ENCODE data around the gene ATP5F1B. TPM values are rescaled to one million over a fixed set of nuclear protein-coding genes. Genes with fewer than 3 reads are reported as not detected.
A peak's percentile ranks its signal among the peaks of the same experiment; 100 is the strongest.

Gene ATP5F1B
- total RNA-seq, 3 donors from 2014 or later, result 874 to 1,329 (median 1,265) TPM

DNA sequence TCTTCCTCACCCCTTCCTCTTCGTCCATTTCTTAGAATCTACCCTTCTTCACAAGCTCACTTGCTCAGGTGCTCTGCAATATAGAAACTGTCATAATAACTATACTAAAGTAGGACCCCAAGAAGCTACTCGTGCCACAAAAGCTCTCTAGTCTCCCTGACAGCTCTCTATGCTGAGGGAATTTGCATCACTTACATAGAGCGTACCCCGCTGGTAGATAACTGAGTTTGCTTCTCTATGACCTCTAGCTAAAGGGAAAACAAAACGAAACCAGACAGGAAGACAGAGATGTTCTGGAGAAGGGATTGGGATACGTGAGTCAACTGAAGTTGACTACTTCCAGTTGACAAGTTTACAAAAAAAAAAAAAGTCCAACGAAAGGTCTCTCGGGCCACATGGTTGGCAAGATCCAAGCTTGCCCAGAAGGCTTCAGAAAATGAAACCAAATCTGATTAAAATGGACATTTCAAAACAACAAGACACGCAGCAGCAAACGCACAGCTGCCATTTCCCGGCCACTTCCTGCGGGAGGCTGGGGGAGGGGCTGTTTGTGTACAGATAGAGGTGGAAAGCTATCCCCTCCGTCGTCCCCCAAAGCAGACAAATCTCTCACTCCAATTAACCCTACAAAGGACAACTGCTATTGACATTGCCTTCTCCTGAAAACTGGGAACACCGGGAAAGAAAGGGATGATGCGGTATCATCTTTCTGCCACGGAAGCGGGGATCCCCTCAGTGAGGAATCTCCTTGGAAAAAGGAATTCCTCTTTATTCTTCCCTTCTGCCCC lies 16.9 kb downstream of the ATP5F1B start:
- ATAC-seq (peak; percentile 37), DNase-seq (peak; percentile 78 to 85 (median 84))
- Histone ChIP-seq H3K36me3 (ENCODE audit: low read depth) (no peaks in the 10 kb centered on the region), H3K4me1 (ENCODE audit: low read depth) (peaks cover 38% of the 10 kb centered on the region), H3K4me3 (peak overlapping the region; percentile 96), H3K9me3 (no peaks in the 10 kb centered on the region)
- intact Hi-C loops (cut with DNase I, micrococcal nuclease), result no loop called here
- TF ChIP-seq, protein P1, sequence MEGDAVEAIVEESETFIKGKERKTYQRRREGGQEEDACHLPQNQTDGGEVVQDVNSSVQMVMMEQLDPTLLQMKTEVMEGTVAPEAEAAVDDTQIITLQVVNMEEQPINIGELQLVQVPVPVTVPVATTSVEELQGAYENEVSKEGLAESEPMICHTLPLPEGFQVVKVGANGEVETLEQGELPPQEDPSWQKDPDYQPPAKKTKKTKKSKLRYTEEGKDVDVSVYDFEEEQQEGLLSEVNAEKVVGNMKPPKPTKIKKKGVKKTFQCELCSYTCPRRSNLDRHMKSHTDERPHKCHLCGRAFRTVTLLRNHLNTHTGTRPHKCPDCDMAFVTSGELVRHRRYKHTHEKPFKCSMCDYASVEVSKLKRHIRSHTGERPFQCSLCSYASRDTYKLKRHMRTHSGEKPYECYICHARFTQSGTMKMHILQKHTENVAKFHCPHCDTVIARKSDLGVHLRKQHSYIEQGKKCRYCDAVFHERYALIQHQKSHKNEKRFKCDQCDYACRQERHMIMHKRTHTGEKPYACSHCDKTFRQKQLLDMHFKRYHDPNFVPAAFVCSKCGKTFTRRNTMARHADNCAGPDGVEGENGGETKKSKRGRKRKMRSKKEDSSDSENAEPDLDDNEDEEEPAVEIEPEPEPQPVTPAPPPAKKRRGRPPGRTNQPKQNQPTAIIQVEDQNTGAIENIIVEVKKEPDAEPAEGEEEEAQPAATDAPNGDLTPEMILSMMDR (IDR thresholded peaks at IDR 0.05), result no peak

DNA sequence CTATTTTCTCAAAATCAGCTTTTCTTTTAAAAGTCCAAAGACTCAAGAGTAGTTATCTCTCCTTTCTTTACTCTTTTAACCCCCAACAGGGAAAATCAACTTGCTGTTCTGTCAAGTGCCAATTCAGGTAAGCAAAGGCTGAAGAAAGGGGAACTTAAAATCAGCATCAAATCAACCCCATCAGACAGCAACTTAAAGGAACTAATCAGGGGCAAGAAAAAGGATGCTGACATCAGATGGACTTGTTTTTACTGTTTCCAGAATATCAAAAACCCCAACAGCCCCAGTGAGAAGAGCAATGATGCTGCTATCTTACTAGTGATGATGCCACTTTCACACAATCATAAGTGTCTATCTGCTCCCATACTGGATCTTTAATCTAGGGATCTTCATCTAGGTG lies 19.1 kb downstream of the ATP5F1B start:
- TF ChIP-seq, protein P1 (IDR thresholded peaks at IDR 0.05), result no peak
- intact Hi-C loops (cut with DNase I, micrococcal nuclease), result no loop called here
- Histone ChIP-seq H3K4me1 (ENCODE audit: low read depth) (peaks cover 16% of the 10 kb centered on the region), H3K4me3 (no peak overlapping the region), H3K9me3 (no peaks in the 10 kb centered on the region), H3K36me3 (ENCODE audit: low read depth) (no peaks in the 10 kb centered on the region)
- no peak for ATAC-seq
- DNase-seq, result no peak

DNA sequence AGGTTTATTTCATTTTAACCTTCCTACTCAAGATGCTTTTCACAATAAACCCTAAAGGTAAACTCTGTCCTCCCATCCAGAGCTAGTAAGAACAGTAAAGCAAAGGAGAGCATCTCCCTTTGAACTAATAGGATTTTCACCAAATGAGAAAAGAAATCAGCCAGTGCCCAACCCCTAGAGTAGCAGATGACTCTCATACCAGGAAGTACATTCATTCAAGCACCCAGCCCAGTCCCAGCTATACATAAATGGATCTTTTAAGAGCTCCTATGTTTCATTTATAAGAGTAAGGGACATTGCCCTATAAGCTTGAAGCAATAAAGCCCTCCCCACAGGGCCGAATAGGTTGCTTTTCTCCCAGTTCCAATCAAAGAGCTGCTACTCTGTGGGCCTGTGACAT lies 23.2 kb downstream of the ATP5F1B start:
- intact Hi-C loops (cut with DNase I, micrococcal nuclease), result no loop called here
- ATAC-seq (peak; percentile 82), DNase-seq (no peak)
- TF ChIP-seq, protein P1 (IDR thresholded peaks at IDR 0.05), result no peak
- Histone ChIP-seq H3K4me3 (no peak overlapping the region), H3K4me1 (ENCODE audit: low read depth) (no peaks in the 10 kb centered on the region), H3K36me3 (ENCODE audit: low read depth) (no peaks in the 10 kb centered on the region), H3K9me3 (no peaks in the 10 kb centered on the region)

DNA sequence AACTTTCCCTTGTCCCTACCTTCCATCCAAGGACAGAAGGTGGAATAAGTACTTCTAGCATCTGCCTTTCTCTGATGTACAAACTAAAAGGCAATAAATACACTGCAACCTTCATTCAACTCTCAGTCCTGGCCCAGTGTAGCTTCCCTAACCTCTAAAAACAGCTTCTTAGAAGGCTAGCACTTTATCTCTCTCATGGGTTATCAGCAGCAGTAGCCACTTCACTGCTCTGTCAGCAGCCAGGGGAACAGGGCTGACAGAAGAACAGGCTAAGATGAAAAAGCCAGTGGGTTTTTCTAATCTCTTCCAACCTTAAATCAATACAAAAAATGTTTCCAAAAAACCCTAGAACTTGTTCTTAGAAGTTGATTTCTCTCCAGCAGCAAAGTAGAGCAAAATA lies 28.9 kb downstream of the ATP5F1B start:
- H3K4me3 ChIP-seq, result no peak overlapping the region
- no peaks in the 10 kb centered on the region for H3K9me3 ChIP-seq
- TF ChIP-seq, protein P1 (IDR thresholded peaks at IDR 0.05), result no peak
- peaks cover 10% of the 10 kb centered on the region for H3K36me3 ChIP-seq (ENCODE audit: low read depth)
- intact Hi-C loops (cut with DNase I, micrococcal nuclease), result no loop called here
- no peak for ATAC-seq
- DNase-seq, result no peak
- no peaks in the 10 kb centered on the region for H3K4me1 ChIP-seq (ENCODE audit: low read depth)

DNA sequence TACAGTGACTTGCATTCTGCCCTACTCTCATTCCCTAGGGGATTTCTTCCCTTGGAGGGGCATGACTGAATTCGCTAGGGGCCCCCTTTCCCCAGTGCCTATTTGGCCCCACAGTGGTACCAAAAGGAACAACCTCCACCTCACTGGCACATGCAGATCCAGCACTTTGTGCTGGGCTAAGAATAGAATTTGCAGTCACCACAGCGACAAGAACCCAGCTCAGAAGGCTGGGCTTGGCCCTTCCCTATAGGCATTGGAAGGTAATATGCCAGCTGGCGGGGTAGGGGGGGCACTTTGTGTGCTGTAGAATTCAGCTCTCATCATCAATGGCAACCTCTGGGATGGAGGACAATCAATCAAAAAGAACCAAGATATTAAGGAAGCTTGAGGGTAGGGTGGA lies 29.5 kb downstream of the ATP5F1B start:
- intact Hi-C loops (cut with DNase I, micrococcal nuclease), result no loop called here
- peaks cover 12% of the 10 kb centered on the region for H3K36me3 ChIP-seq (ENCODE audit: low read depth)

More for the DNA sequence above, 29.5 kb downstream of the ATP5F1B start:
- DNase-seq (no peak), ATAC-seq (no peak)
- TF ChIP-seq, protein P1 (IDR thresholded peaks at IDR 0.05), result no peak
- Histone ChIP-seq H3K4me1 (ENCODE audit: low read depth) (no peaks in the 10 kb centered on the region), H3K4me3 (no peak overlapping the region), H3K9me3 (no peaks in the 10 kb centered on the region)

Measured in mucosa of descending colon (tissue), 3 donors.